Muscle layer of colon (tissue), 2 donors: ENCODE data around the gene TMOD3.

Experiments used
- H3K27ac ChIP-seq: one replicate; pipeline ENCODE4 v1.7.0; 2013; ENCODE audit warnings: low read depth, mild to moderate bottlenecking, low read length, moderate library complexity
- H3K27me3 ChIP-seq, 2 donors: one replicate each; pipeline ENCODE4 v1.7.0; 2013; ENCODE audit warnings: low read length in 2 of 2, mild to moderate bottlenecking in 2 of 2; ENCODE audit not compliant: insufficient read depth in 2 of 2, control insufficient read depth in 1 of 2
- H3K36me3 ChIP-seq: one replicate; pipeline ENCODE4 v1.7.0; 2013; ENCODE audit warnings: mild to moderate bottlenecking, low read length; ENCODE audit not compliant: insufficient read depth
- H3K4me1 ChIP-seq: one replicate; pipeline ENCODE4 v1.7.0; 2013; ENCODE audit warnings: mild to moderate bottlenecking, low read length; ENCODE audit not compliant: insufficient read depth
- H3K4me3 ChIP-seq, 2 donors: one replicate each; pipeline ENCODE4 v1.7.0; 2013; ENCODE audit warnings: low read length in 2 of 2, low read depth in 1 of 2, mild to moderate bottlenecking in 1 of 2, moderate library complexity in 1 of 2
- H3K9ac ChIP-seq: one replicate; pipeline ENCODE4 v1.7.0; 2013; ENCODE audit warnings: low read length
- H3K9me3 ChIP-seq: one replicate; pipeline ENCODE4 v1.7.0; 2013; ENCODE audit warnings: mild to moderate bottlenecking, low read length
- donor health status: abdominal sarcoma.
- donor health status: Adenocarcinoma of cecum.

The TMOD3 gene

DNA sequence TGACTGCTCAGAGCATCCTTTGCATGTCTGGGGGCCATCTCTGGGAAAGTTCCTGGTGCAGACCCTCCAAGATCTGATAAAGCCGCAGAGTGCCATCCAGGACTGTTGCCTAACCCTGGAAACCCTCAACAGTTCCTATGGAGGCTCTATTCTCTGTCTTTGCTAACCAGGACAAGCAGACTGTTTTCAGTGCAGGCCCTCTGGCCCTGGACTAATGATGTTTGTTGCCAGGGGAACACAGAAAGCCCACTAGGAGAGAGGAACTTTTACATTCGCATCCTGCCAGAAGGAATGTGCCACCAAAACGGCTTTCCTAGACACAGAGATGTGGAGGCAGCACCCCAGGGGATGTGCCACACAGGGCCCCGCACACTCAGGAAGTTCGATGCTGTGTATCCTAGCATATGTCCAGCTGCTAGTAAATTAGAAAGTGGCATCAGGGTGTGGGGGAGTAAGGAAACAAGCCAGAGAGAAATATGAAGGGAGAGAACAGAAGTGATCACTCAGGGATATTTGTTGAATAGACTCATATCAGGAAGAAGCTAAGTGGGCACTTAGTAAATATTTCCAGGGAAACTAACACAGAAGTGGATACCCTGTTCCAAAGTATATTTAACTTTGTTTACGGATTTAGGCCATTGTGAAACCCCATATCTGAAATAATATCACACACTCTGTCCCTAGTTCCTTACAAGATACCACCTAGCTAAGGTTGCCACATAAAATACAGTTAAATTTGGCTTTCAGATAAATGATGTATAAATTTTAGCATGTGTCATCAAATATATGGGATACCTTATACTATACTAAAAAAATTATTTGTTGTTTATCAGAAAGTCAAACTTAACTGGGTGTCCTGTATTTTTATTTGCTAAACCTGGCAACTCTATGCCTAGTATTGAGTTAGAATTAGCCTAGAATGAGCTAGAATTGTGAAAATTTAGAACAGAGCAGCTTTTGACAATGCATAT is 29.9 kb upstream of the TMOD3 start:
- H3K27ac ChIP-seq: no peak overlapping the region
- no peaks in the 10 kb centered on the region for H3K4me1 ChIP-seq
- H3K36me3 ChIP-seq: peaks cover 22% of the 10 kb centered on the region
- H3K9me3 ChIP-seq: no peaks in the 10 kb centered on the region
- H3K9ac ChIP-seq: no peak overlapping the region
- no peaks in the 10 kb centered on the region for H3K27me3 ChIP-seq
- no peak overlapping the region for H3K4me3 ChIP-seq

DNA sequence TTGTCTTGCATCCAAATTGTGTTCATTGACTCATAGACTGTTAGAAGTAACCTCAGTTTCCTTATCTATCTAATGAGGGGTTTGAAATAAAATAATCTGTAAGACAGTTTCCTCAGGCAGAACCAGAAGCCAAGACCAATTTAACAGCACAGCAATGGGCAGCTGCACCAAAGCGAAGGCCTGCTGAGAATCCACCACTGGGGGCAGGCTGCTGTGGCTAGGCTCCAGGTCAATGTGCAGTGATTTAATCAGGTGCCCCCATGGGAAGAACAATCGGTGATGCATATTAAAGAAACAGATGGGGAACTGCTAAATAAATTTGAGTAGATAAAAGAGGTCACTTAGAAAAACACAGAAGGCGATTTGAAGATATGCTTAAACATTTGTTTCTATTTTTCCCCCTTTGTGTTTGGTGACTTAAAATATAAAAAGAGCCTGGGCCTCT is 28.0 kb upstream of the TMOD3 start:
- Histone ChIP-seq H3K9me3 (no peaks in the 10 kb centered on the region), H3K9ac (no peak overlapping the region), H3K4me1 (no peaks in the 10 kb centered on the region), H3K36me3 (peaks cover 26% of the 10 kb centered on the region), H3K4me3 (no peak overlapping the region), H3K27me3 (no peaks in the 10 kb centered on the region), H3K27ac (no peak overlapping the region)

DNA sequence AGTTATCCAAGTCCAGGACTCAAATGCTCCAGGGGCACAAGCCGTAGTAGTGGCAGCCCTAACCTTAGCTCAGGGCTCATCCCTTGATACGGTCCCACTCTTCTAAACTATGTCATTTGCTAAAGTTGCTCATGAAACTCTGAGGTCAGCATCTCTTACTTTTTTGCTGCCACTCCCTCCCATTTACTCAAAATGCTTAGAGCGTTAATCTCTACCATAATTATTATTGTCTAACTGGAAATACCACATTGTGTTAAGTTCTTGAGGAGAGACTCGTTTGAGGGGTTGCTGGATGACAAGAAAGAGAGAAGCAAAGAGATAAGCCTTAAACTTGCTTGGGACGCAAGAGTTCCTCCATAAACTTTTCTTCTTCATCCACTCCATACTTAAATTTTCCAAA is 26.9 kb upstream of the TMOD3 start:
- Histone ChIP-seq H3K4me1 (no peaks in the 10 kb centered on the region), H3K9me3 (no peaks in the 10 kb centered on the region), H3K27ac (no peak overlapping the region), H3K4me3 (no peak overlapping the region), H3K36me3 (peaks cover 36% of the 10 kb centered on the region), H3K9ac (no peak overlapping the region), H3K27me3 (no peaks in the 10 kb centered on the region)

DNA sequence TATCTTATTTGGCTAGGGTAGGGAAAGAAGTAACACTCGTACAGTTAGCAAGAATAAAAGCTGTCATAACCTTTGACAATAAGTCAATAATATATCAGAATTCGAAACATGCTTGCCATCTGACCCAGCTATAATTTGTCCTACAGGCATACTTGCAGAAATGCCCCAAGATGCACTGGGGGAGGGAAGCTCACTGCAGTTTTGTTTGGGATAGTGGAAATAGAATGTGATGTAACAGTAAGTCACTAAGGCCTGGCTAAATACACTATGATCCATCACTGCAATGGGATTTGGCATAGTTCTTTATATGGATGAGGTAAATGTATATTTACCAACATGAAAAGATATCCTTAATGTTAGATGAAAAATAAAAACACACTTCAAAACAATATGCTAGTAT is 25.5 kb upstream of the TMOD3 start:
- peaks cover 32% of the 10 kb centered on the region for H3K36me3 ChIP-seq
- H3K4me1 ChIP-seq: no peaks in the 10 kb centered on the region
- H3K9ac ChIP-seq: no peak overlapping the region

DNA sequence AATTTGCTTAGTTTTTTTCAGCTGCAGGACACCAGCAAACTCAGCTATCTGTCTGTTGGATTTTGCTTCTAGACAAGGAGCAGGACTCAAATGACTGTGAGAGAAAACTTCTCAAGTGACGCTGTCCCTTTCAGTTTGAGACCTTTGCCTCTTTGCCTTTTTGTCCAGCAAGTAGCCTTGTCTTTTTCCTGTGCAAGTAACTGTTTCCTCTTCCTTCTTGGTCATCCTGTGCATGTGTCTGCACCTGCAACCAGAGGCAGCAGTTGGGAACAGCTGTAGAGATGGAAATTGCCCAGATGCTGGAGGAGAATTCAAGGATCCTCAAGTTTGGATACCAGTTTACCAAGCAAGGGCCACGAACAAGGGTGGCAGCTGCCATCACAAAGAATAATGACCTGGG is 23.3 kb upstream of the TMOD3 start:
- Histone ChIP-seq H3K4me3 (no peak overlapping the region), H3K27ac (no peak overlapping the region), H3K4me1 (no peaks in the 10 kb centered on the region)

More for the DNA sequence above, 25.5 kb upstream of the TMOD3 start:
- Histone ChIP-seq H3K27ac (no peak overlapping the region), H3K9me3 (no peaks in the 10 kb centered on the region), H3K27me3 (no peaks in the 10 kb centered on the region), H3K4me3 (no peak overlapping the region)

DNA sequence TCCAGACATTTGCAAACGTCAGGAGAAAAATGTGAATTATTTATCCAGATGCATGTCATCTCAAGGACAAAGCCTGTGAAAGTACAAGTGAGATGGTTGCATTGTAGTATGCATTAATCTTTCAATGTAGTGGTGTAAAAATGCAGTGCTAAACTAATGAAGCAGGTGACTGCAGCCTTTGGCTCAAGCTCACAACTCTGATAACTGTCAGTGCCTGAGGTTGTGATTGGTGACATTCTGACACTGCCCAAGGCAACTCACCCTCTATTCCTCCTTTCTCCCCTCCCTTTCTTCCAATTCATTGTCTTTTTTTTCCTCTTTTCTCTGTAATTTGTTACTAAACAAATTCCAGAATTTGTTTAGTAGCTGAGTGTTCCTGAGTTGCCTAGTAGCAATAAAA is 20.0 kb upstream of the TMOD3 start:
- H3K27ac ChIP-seq: no peak overlapping the region
- H3K4me1 ChIP-seq: no peaks in the 10 kb centered on the region
- no peaks in the 10 kb centered on the region for H3K9me3 ChIP-seq
- no peak overlapping the region for H3K9ac ChIP-seq
- H3K36me3 ChIP-seq: peaks cover 21% of the 10 kb centered on the region
- H3K27me3 ChIP-seq: no peaks in the 10 kb centered on the region
- H3K4me3 ChIP-seq: no peak overlapping the region

More for the DNA sequence above, 23.3 kb upstream of the TMOD3 start:
- Histone ChIP-seq H3K9ac (no peak overlapping the region), H3K36me3 (peaks cover 26% of the 10 kb centered on the region), H3K9me3 (no peaks in the 10 kb centered on the region), H3K27me3 (no peaks in the 10 kb centered on the region)

DNA sequence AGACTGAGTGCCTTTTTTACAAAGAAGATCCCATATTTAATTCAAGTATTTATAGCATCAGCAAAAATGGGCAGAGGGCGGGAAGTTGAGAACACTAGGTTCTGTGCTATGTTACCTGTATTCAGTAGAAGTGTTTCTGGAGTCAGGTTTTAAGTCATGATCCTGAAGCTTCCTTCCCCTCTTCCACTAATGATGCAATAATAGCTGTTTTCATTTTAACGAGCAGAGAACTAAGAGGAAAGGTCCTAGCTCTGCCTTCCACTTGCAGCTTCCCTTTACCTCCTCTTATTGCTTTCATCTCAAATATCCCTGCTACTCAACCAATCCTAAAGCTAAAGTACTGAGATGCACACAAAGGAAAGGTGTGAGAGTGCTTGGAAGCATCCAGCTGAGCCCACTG is 16.9 kb upstream of the TMOD3 start:
- H3K36me3 ChIP-seq: peaks cover 6% of the 10 kb centered on the region
- no peak overlapping the region for H3K4me3 ChIP-seq
- H3K27ac ChIP-seq: no peak overlapping the region
- no peaks in the 10 kb centered on the region for H3K9me3 ChIP-seq
- no peaks in the 10 kb centered on the region for H3K27me3 ChIP-seq
- H3K9ac ChIP-seq: no peak overlapping the region
- no peaks in the 10 kb centered on the region for H3K4me1 ChIP-seq

DNA sequence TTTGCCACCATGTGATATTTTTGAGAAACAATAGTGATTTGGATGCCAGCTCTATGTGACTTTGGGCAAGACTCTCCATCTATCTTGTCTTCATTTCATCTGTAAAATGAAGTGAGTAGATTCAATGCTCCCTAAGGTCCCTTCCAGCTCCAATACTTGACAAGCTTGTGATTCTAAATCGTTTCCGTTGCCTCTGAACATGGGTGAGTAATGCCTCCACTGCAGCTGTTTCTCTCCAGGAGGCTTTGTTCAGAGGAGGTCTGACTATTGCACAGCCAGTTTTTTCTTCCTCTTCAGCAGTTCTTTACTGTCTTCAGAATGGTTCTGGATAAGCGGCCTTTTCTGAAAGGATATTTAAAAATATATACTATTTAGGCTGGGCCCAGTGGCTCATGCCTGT is 14.8 kb upstream of the TMOD3 start:
- Histone ChIP-seq H3K27me3 (no peaks in the 10 kb centered on the region), H3K36me3 (no peaks in the 10 kb centered on the region), H3K4me3 (no peak overlapping the region), H3K9ac (no peak overlapping the region), H3K27ac (no peak overlapping the region), H3K9me3 (no peaks in the 10 kb centered on the region), H3K4me1 (no peaks in the 10 kb centered on the region)

DNA sequence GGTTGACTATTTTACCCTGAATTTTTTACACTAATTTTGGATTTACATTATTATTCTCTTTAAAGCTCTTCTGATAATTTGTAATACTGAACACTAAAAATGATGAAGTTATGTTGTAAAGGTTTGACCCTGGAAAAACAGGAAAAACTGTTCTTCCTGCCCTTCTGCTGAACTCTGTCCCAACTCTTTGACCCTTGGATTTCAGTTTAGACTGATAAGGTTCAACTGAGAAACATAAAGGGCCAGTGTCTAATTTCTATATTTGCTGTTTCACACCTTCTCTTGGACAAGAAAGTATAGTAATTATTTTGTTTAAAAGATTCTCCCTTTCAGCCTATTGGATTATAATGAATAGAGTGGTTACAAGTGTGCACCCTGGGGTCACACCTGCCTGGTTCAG is 12.8 kb upstream of the TMOD3 start:
- Histone ChIP-seq H3K36me3 (no peaks in the 10 kb centered on the region), H3K27me3 (no peaks in the 10 kb centered on the region), H3K9ac (no peak overlapping the region), H3K4me1 (no peaks in the 10 kb centered on the region), H3K4me3 (no peak overlapping the region), H3K27ac (no peak overlapping the region), H3K9me3 (peaks cover 7% of the 10 kb centered on the region)

DNA sequence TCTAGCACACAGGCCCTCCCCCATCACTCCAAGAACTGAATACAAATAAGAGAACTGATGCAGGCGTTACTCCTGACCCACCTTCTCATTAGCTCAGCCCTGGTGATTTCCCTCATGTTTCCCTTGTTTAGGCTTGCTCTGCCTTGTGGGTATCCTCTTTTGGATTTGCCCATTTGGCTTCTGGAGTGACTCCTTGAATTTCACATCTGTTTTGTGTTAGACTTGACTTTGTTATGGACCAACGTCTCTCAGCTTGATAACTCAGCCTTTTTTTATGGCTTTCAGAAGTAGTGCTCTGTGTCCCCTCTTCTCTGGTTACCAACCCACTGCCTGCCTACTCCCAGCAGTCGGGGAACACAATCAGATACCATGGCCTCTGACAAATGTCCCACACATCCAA is 11.3 kb upstream of the TMOD3 start:
- no peaks in the 10 kb centered on the region for H3K36me3 ChIP-seq
- no peak overlapping the region for H3K4me3 ChIP-seq
- no peaks in the 10 kb centered on the region for H3K27me3 ChIP-seq
- no peak overlapping the region for H3K9ac ChIP-seq
- H3K4me1 ChIP-seq: no peaks in the 10 kb centered on the region
- H3K27ac ChIP-seq: no peak overlapping the region
- H3K9me3 ChIP-seq: peaks cover 8% of the 10 kb centered on the region

DNA sequence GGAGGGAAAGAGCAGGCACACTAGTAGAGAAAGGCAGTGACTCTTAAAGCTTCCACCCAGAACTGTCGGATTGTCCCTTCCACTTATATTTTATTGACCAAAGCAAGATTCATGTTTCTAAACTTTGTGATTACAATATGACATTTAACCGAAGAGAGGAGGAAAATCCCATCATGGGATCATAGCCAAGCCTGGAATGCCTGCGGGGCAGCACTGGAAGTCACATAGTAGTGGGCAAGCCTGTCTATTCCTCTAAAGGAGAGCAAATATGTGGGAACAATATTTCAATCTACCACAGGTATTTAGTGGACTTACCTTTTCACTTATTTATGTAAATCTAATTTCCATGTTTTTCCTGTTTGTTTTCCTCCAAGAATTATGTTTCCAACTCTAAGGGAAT is 3.8 kb upstream of the TMOD3 start:
- Histone ChIP-seq H3K27ac (no peak overlapping the region), H3K4me3 (no peak overlapping the region), H3K4me1 (peaks cover 8% of the 10 kb centered on the region), H3K9ac (no peak overlapping the region), H3K27me3 (no peaks in the 10 kb centered on the region), H3K36me3 (no peaks in the 10 kb centered on the region), H3K9me3 (peaks cover 8% of the 10 kb centered on the region)
